ENCODE data around the gene ZNF853.

Gene ZNF853

GRCh38 chr7:6637544-6638229 is 22.3 kb downstream of the ZNF853 start:
- no peak for FAIRE-seq

- no peak for FAIRE-seq
These were observed 23.6 kb downstream of the ZNF853 start for GRCh38 chr7:6639032-6639431.

GRCh38 chr7:6639627-6640026 is 24.2 kb downstream of the ZNF853 start:
- FAIRE-seq, result no peak

DNA sequence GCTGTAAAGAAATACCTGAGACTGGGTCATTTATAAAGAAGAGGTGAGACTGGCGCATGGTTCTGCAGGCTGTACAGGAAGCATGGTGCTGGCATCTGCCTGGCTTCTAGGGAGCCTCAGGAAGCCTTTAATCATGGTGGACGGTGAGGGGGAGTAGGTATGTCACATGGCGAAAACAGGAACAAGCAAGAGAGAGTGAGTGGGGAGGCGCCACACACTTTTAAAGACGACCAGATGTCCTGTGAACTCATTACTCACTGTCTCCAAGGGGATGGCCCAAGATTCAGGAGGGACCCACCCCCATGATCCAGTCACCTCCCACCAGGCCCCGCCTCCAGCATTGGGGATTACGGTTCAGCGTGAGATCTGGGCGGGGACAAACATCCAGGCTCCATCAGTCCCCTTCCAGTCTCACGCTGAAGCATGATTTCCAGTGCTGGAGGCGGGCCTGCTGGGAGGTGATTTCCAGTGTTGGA is 24.9 kb downstream of the ZNF853 start:
- no peak for FAIRE-seq

- no peak for FAIRE-seq
These were observed 26.1 kb downstream of the ZNF853 start for GRCh38 chr7:6641305-6642035.

DNA sequence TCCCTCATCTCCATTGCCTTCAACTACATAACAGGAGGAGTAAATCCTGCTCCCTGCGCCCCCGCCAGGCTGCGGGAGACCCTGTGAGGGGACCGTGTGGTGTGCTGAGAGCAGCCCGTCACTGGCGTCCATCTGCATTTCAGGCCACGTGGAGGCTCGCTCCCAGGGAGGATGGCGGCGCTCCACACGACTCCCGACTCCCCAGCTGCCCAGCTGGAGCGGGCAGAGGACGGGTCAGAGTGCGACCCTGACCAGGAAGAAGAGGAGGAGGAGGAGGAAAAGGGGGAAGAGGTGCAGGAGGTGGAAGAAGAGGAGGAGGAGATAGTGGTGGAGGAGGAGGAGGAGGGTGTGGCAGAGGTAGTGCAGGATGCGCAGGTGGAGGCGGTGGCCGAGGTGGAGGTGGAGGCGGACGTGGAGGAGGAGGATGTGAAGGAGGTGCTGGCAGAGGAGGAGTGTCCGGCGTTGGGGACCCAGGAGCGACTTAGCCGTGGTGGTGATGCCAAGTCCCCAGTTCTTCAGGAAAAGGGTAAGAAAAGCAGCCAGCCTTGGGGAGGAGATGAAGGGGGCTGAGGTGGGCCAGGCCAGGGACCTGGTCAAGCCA is 26.9 kb downstream of the ZNF853 start:
- FAIRE-seq, result no peak

DNA sequence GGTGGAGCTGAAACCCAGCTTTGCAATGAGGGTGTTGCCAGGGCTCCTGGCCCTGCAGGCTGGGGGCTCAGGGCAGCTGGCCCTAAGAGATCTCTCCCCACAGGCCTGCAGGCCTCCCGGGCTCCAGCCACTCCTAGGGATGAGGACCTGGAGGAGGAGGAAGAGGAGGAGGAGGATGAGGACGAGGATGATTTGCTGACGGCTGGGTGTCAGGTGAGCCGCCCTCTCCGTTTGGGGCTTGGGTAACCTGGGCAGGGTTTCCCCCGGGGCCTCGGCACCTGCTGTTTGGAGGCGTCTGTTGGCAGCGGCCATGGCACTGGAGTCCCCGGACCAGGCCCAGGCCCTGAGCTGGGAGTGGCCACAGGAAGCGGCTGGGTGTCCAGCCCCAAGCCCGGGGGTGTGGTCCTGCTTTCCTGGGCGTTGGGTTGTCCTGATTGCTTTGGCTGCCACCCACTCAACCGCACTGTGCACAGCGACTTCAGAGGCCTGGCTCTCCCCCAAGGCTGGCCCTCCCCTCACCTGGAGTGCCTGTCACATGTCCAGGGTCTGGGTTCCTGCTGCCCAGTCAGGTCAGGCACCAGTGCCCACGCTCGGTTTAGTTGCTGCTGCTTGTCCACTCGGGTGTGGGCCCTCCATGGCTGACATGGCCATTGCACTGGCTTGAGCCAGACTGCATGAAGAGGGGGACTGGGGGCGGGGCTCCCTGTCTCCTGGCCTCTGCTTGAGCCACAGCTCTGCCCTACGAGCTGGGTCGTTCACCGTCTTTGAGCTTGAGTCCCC is 27.6 kb downstream of the ZNF853 start:
- no peak for FAIRE-seq

DNA sequence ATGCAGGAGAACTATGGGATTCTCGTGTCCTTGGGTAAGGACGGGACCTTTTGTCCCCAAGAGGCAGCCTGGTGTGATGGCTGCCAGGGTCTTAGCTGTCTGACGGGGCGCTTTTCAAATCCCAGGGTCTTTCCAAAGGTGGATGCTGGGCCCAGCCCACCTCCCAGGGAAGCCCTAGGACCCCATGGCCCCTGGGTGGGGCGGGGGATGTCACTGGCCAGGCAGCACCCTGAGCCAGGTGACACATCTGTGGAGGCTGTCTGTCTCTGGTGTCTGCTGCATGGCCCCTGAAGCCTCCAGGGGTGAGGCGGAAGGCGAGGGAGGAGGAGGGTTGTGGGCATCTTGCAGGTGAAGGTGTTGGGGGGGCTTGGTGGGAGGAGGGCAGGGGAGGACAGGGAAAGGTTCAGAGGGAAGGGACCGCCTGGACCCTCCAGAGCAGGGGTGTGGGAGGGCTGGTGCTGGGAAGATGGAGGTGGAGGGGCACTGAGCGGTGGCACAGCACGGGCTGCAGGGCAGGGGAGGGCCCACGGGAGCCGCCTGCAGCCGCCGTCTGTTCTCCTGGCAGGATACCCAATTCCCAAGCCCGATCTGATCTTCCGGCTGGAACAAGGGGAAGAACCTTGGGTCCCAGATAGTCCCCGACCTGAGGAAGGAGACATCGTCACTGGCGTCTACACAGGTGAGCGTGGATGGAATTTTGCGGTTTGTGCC is 28.7 kb downstream of the ZNF853 start:
- no peak for FAIRE-seq

GRCh38 chr7:6644728-6645127 is 29.3 kb downstream of the ZNF853 start:
- no peak for FAIRE-seq

- no peak for FAIRE-seq
These were observed 31.1 kb downstream of the ZNF853 start for GRCh38 chr7:6646465-6646864.

GRCh38 chr7:6647080-6647479 is 31.7 kb downstream of the ZNF853 start:
- no peak for FAIRE-seq

GRCh38 chr7:6647541-6647940 is 32.1 kb downstream of the ZNF853 start:
- FAIRE-seq, result no peak

DNA sequence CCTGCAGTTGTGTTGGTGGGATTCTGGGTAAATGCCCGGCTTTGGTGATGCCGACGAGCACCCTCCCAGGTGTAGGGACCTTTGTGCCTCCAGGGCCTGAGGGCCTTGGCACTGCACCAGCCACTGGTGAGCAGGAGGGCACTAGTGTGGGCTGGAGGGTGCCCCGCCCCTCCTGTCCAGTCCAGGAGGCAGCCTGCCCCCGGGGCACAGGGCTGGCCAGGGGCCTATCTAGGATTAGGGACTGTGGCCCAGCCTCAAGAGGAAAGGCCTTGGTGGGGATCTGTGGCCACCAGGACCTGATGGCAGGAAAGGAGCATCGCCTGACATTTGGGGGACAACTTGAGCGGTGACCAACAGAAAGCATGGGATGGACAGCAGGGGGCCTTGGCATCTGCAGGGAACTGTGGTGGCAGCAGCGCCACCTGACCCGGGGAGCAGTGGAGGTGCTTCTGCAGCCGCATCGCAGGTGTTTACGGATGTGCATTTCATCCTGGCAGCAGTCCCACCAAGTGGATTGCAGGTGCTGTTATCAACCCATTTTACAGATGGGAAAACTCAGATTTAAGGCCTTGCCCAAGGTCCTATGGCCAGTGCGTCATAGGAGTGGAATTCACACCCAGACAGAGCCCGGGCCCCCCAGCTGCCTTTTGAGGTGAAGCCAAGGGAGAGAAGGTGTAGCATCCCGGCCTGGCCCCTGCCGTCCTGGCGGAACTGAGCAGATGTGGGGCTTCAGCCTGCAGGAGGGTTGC is 32.8 kb downstream of the ZNF853 start:
- FAIRE-seq, result no peak

- no peak for FAIRE-seq
These were observed 33.4 kb downstream of the ZNF853 start for GRCh38 chr7:6648815-6649104.

- no peak for FAIRE-seq
These were observed 34.0 kb downstream of the ZNF853 start for GRCh38 chr7:6649241-6649961.

DNA sequence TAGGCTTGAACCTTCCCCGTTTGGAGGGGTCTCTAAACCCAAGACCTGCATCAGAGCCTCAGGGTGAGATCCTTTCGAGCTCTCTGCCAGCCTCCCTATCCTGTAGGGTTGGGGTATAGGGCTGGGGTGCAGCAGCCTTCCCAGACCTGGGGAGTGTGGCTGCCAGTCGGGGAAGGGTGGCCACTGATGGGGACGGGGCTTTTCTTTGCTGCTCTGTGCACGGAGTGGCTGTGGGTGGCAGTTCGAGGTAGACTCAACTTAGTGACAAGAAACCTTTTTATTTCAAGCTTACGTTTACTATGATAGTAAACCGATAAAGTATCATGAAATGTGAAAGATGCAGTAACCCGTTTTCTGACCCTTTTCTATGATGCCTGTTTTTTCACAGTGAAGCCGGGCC is 34.7 kb downstream of the ZNF853 start:
- no peak for FAIRE-seq

- no peak for FAIRE-seq
These were observed 35.2 kb downstream of the ZNF853 start for GRCh38 chr7:6650521-6651011.

- no peak for FAIRE-seq
These were observed 36.5 kb downstream of the ZNF853 start for GRCh38 chr7:6651851-6652445.

GRCh38 chr7:6652446-6653011 is 37.1 kb downstream of the ZNF853 start:
- no peak for FAIRE-seq

Data from G401.6 (cell line).